Chondrocyte (in vitro differentiated cells): ENCODE data around the gene OR5C1. TPM values are rescaled to one million over a fixed set of nuclear protein-coding genes. Genes with fewer than 3 reads are reported as not detected.

Source experiments
- DNase-seq: peaks from one replicate; pipeline ENCODE4 v3.0.0; 2021; ENCODE audit warnings: mixed read lengths, low spot score
- H3K27ac Mint-ChIP-seq: one replicate; pipeline ENCODE4 v1.8.0; 2021; ENCODE audit warnings: mild to moderate bottlenecking, moderate library complexity, mixed read lengths; ENCODE audit not compliant: unreplicated experiment
- H3K27me3 Mint-ChIP-seq: 2 replicates; pipeline ENCODE4 v1.8.0; 2021; ENCODE audit warnings: low read depth, mixed read lengths
- H3K36me3 Mint-ChIP-seq: 2 replicates; pipeline ENCODE4 v1.8.0; 2021; ENCODE audit warnings: low read depth, mixed read lengths
- H3K4me1 Mint-ChIP-seq: 2 replicates; pipeline ENCODE4 v1.8.0; 2021; ENCODE audit warnings: low read depth, mild to moderate bottlenecking, mixed read lengths
- H3K4me3 Mint-ChIP-seq: one replicate; pipeline ENCODE4 v1.8.0; 2021; ENCODE audit warnings: mild to moderate bottlenecking, moderate library complexity, mixed read lengths; ENCODE audit not compliant: unreplicated experiment
- H3K9me3 Mint-ChIP-seq: 2 replicates; pipeline ENCODE4 v1.8.0; 2021; ENCODE audit warnings: low read depth, mixed read lengths
- total RNA-seq: library from RNA; stranded (reverse); gene quantifications from 3 replicates; pipeline ENCODE4 v1.2.1, GENCODE V29; 2021
- TF ChIP-seq, protein P1 (sequence below): fragments of 200-600 bp; sonication (generic); IDR thresholded peaks from 2 replicates; pipeline ENCODE4 v1.5.0; 2021; ENCODE audit warnings: antibody characterized with exemption, mild to moderate bottlenecking, moderate library complexity

The OR5C1 gene
- total RNA-seq, 1 donor from 2014 or later, result not detected

DNA sequence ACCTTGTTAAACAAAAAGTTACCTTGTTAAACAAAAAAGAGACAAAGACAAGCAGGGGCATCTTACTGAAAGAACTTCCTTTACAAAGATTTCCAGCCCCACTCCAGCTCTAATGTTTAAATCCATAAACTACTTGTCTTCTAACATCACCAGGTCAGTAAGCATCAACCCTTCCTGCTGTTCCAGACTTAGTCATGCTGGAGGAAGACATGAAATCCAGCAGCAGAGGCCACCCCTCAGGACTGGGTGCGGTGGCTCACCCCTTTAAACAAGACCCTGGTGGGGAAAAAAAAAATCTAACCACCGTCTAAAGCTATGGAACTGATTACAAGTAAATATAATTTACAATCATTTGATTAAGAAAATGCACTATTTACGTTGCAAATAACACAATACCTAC, 30.6 kb downstream of the OR5C1 start:
- no peak overlapping the region for H3K27ac Mint-ChIP-seq
- no peak for DNase-seq
- H3K9me3 Mint-ChIP-seq, result no peaks in the 10 kb centered on the region

DNA sequence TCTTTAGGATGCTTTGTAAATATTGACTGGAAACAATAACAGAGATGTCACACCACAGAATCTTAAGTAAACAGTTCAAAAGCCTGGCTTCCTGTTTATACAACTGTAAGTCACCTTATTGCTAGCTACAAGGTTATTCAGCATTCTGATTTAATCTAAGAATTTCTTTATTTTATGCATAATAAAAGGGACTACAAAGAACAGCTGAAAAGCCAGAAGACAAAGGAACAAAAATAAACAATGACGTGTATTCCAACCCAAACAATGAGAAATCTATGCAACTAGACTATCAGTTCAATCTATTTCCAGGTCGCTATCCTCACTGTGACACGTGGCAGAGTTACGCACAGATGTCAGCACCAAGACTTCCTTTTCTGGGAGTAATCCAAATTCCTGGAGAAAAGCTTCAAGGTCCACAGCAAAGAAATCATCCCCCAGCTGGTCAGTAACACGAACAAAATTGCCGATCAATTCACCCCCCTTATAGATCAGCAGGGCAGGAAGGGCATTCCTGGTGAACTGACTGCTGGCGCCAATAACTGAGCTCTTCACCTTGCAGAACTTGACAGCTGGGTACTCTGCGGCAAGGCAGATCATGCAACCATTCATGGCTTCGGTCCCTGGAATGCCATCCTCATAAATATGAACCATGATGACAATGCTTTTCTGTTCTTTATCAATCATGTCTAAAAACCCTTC, 31.2 kb downstream of the OR5C1 start:
- Mint-ChIP-seq H3K36me3 (peaks cover 26% of the 10 kb centered on the region), H3K4me3 (no peak overlapping the region), H3K4me1 (peaks cover 20% of the 10 kb centered on the region), H3K9me3 (no peaks in the 10 kb centered on the region), H3K27ac (no peak overlapping the region), H3K27me3 (no peaks in the 10 kb centered on the region)
- TF ChIP-seq, protein P1, sequence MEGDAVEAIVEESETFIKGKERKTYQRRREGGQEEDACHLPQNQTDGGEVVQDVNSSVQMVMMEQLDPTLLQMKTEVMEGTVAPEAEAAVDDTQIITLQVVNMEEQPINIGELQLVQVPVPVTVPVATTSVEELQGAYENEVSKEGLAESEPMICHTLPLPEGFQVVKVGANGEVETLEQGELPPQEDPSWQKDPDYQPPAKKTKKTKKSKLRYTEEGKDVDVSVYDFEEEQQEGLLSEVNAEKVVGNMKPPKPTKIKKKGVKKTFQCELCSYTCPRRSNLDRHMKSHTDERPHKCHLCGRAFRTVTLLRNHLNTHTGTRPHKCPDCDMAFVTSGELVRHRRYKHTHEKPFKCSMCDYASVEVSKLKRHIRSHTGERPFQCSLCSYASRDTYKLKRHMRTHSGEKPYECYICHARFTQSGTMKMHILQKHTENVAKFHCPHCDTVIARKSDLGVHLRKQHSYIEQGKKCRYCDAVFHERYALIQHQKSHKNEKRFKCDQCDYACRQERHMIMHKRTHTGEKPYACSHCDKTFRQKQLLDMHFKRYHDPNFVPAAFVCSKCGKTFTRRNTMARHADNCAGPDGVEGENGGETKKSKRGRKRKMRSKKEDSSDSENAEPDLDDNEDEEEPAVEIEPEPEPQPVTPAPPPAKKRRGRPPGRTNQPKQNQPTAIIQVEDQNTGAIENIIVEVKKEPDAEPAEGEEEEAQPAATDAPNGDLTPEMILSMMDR, result no peak
- no peak for DNase-seq

More for the DNA sequence above, 30.6 kb downstream of the OR5C1 start:
- TF ChIP-seq, protein P1, result no peak
- Mint-ChIP-seq H3K4me1 (peaks cover 16% of the 10 kb centered on the region), H3K27me3 (no peaks in the 10 kb centered on the region), H3K4me3 (no peak overlapping the region), H3K36me3 (peaks cover 26% of the 10 kb centered on the region)

DNA sequence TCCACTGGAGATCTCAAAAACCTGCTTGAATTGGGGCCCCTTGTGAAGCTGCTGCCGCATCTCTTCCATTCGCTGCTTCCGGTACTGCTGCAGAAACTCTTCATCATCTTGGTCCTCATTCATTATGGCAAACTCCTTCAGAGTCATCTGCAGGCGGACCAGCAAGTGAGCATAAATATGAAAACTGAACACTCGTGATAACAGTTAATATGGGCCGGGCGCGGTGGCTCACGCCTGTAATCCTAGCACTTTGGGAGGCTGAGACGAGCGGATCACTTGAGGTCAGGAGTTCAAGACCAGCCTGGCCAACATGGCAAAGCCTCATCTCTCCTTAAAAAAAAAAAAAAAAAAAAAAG, 31.7 kb downstream of the OR5C1 start:
- no peaks in the 10 kb centered on the region for H3K27me3 Mint-ChIP-seq
- DNase-seq, result no peak
- H3K27ac Mint-ChIP-seq, result no peak overlapping the region
- no peak overlapping the region for H3K4me3 Mint-ChIP-seq
- TF ChIP-seq, protein P1, result no peak
- H3K9me3 Mint-ChIP-seq, result no peaks in the 10 kb centered on the region
- H3K4me1 Mint-ChIP-seq, result peaks cover 21% of the 10 kb centered on the region
- peaks cover 26% of the 10 kb centered on the region for H3K36me3 Mint-ChIP-seq

DNA sequence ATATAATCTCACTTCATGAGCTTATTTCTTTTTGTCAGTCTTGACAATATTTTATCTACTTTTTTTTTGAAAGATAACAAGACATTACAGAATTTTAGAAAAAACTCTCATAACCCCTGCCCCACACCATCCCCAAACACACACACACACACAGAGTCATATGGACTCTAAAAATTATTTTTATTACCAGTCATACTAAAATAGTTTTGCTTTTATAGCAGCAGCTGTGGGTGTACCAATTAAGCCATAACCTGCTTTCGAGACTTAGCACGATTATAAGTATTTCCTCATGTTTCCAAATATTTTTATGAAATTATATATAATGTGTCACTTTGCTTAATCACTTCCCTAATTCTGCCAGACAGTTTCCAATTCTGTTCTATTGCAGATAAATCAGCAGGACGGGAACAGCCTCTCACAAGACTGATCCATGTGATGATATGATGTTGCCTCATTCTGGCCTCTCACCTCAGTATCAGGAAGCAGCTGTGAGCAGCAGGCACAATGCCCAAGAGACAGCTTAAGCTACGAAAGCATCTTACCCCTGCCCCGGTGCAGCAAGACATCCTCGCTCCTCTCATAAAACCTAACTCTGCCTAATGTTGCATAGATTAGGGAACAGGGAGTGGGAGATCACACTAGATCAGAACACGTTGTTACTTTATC, 32.7 kb downstream of the OR5C1 start:
- Mint-ChIP-seq H3K36me3 (peaks cover 20% of the 10 kb centered on the region), H3K4me3 (no peak overlapping the region), H3K4me1 (peaks cover 28% of the 10 kb centered on the region), H3K9me3 (no peaks in the 10 kb centered on the region), H3K27ac (no peak overlapping the region), H3K27me3 (no peaks in the 10 kb centered on the region)
- DNase-seq, result no peak
- TF ChIP-seq, protein P1, result no peak

DNA sequence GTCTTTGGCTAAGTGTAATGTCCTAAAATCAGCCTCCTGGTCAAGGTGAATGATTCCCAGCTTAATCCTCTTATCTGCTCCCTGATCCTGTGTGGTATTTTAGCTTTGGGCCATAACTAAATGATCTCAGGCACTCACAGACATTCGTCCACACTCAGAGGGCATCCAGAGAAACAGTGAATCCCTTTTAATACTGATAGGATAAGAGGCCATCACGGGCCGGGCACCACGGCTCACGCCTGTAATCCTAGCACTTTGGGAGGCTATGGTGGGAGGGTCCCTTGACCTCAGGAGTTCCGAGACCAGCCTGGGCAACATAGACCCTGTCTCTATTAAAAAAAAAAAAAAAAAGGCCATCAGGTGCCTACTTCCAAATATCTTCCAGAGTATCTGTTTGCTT, 33.3 kb downstream of the OR5C1 start:
- no peak overlapping the region for H3K27ac Mint-ChIP-seq
- peaks cover 34% of the 10 kb centered on the region for H3K4me1 Mint-ChIP-seq
- TF ChIP-seq, protein P1, result no peak
- H3K9me3 Mint-ChIP-seq, result no peaks in the 10 kb centered on the region
- no peaks in the 10 kb centered on the region for H3K27me3 Mint-ChIP-seq
- no peak overlapping the region for H3K4me3 Mint-ChIP-seq
- DNase-seq, result no peak
- H3K36me3 Mint-ChIP-seq, result peaks cover 16% of the 10 kb centered on the region
